HG03045 (cell line): ENCODE measurements around the gene MROH2A.

Experiments
- ATAC-seq: cut with Tn5 transposase; IDR thresholded peaks from one replicate; pipeline ENCODE4 v1.9.1; 2021; ENCODE audit warnings: mild to moderate bottlenecking, moderate library complexity; ENCODE audit not compliant: unreplicated experiment

MROH2A gene

GRCh38 chr2:233800208-233800607, 22.1 kb downstream of the MROH2A start:
- ATAC-seq, result no peak

DNA sequence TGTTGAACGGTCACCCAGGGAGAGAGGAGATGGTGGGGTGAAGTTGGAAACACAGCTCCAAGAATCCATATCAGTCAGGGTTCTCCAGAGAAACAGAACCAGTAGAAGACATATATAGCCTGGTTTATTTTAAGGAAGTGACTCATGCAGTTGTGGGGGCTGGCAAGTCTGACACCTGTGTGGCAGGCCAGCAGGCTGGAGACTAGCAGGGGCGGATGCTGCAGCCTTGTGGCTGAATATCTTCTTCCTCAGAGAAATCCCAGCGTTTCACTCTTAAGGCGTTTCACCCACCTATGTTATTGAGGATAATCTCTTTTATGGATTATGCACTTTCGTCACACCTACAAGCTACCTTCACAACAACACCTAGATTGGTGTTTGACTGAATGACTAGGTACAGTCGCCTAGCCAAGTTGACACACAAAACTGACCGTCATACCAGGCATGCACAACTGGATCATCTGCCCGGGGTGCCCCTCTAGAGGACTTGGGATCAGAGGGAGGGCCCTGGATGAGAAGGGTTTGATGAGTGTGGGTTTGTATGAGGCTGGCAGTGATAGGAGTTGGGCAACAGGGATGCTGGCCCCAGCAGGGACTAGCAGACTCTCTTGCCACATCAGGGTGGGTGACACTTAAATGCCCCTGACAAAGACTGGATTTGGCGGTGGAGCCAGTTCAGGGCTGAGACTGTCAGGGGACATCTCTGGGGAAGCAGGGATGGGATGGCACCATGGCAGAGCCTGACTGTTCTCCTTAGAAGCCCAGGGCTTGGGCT, 23.4 kb downstream of the MROH2A start:
- no peak for ATAC-seq

GRCh38 chr2:233802132-233802815, 24.1 kb downstream of the MROH2A start:
- no peak for ATAC-seq

DNA sequence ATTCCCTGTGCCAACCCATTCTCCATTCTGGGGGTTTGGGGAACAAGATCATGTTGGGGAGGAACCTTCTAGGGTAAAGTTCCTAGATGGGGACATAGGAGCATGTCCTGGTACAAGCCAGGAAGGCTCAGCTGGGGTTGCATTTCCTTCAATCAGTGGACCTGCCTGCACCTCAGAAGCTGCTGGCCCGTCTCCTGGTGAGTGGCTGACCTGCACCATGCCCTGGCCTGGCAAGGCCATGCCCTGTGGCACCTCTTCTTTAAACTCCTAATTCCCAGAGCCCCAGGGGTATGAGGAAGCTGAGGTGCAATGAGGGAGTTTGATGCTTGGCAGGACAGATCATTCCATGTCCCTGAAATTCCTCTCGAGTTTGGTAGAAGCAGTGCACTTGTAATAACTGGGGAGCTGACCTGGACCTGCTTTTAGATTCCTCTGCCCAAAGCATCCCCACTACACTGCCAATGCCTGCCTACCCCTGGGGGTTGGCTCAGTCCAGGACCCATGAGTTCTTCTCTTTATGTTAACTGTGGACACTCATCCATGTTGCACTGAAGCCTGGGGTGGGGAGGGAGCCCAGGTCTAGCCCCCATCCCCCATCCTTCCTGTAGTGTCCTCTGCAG, 25.3 kb downstream of the MROH2A start:
- ATAC-seq, result no peak

DNA sequence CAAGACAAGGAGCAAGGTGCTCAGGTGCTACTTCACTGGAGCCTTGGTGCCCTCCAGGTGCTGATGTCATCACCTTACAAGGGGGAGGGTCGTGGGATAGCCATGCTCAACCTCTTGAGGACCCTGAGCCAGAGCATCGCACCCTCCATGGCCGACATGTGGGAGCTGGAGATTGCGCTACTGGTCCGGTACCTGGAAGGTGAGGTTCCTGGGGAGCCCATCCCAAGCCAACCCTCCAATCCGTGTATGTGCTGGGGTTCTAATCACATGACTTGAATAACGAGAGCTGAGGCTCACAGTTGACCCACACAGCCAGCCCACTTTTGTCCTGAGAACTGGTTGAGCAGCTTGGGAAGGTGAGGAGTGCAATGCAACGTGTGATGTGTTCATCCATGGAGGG, 25.9 kb downstream of the MROH2A start:
- no peak for ATAC-seq

DNA sequence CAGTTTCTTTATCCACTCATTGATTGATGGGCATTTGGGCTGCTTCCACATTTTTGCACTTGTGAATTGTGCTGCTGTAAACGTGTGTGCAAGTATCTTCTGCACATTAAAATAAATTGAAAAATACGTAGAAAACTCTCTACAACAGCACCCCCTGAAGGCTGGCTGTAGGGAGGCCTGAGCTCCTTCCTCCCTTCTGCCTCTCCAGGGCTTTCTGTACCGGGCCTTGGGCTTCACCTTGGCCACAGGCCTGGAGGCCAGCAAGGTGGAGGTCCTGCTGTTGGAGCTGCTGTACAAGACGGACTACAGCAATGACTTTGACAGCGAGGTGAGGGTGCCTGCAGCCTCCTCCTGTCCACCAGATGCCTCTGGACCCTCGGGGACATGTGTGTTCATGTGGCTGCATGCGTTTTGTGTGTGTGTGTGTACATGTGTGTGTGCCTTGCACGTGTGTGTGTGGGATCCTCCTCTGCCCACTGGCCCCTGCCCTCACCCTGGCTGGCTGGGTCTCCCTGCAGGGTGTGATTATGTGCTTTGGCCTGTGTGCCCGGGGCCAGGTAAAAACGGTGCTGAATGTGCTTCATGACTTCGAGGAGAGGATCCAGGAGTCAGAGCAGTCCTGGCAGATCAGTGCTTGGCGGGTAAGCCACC, 29.2 kb downstream of the MROH2A start:
- ATAC-seq, result no peak

- no peak for ATAC-seq
Observed at GRCh38 chr2:233807966-233808935, 30.1 kb downstream of the MROH2A start.

GRCh38 chr2:233810385-233810784, 32.3 kb downstream of the MROH2A start:
- no peak for ATAC-seq

DNA sequence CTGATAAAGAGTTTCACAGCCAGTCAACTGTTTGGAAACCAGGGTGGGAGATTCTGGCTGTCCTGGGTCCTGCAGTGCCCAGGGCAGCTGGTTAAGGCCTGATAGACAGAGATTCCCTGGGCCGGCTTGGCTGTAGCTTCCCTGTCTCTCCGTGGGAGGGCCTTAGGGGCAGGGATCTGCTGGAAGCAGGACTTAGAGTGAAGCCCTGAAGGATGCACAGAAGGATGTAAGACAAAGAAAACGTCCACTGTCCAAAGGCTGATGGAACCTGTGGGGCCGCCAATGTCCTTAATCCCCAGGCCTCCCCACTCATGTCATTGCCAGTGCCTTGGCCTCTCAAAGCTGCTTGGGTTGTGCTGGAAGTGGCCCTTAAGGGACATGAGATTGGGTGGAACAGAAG, 33.0 kb downstream of the MROH2A start:
- no peak for ATAC-seq

DNA sequence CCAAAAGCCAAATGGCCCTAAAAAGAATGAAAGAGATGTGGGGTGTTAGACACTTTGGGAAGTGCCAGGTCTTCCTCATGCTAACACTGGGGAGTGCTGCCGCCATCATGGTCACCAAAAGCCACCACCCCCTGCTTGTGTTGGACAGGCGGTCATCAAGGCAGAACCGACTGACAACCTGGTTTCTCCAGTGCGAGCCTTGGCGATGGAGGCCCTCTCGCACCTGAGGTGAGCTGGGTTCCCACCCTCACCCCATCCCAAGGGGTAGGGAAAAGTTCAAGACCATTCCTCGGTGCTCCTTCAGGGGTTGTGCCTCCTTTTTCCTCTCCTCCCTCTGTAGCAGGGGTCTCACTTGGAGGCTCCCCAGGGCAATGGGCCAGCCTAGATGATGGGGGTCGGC, 33.6 kb downstream of the MROH2A start:
- ATAC-seq, result no peak

GRCh38 chr2:233813236-233814055, 35.3 kb downstream of the MROH2A start:
- ATAC-seq, result no peak

DNA sequence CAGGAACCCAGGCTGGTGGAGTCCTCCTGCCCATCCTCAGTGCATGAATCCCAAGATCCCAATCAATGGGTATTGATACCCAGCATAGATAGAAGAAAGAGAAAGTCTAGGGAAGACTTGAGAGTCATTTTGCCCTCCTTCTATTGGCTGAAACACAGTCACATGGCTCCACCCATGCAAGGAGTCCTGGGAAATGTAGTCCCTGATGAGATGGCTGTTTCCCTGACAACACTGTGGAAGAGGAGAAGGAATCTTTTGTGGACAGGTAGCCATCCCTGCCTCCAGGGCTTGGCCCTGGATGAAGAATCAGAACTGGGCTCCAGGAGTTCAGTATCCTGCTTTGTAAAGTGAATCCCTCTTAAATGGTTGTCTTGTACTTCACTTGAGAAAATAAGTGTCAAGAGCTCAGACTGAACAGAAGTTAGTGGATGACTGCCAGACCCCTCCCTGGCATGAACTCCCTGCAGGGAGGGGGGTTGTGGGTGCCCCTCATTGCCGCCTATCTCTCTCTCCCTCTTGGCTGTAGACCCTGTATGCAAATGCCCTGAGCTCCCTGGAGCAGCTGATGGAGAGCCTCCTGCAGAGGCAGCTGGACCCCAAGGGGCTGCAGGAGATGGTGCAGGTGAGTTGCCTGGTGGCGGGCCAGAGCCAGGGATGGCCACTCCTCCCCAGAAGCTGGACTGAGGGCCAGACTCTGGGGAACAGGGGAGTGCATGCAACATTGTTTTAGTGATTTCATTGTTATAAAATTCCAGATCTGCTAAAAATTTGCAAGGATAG, 36.1 kb downstream of the MROH2A start:
- ATAC-seq, result no peak

DNA sequence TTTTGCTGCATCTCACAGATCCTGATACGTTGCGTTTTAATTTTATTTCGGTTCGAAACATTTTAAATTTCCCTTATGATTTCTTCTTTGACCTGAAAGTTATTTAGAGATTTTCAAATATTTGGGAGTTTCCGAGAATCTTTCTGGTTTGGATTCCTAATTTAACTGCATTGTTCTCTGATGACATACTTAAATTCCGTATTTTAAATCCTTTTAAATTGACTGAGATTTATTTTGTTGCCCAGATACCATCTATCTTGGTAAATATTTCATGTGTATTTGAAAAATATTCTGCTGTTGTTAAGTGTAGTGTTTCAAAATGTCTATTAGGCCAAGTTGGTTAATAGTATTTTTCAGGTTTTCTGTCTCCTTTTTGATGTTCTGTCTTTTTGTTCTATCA, 37.7 kb downstream of the MROH2A start:
- no peak for ATAC-seq

GRCh38 chr2:233816334-233816733, 38.2 kb downstream of the MROH2A start:
- ATAC-seq, result no peak

GRCh38 chr2:233816771-233817170, 38.6 kb downstream of the MROH2A start:
- no peak for ATAC-seq

GRCh38 chr2:233817361-233817911, 39.3 kb downstream of the MROH2A start:
- no peak for ATAC-seq

GRCh38 chr2:233817995-233818638, 40.0 kb downstream of the MROH2A start:
- no peak for ATAC-seq
